RWPE1 (cell line): ENCODE measurements around the gene HNRNPF.
"Not testable (repeated sequence)": the region's sequence is repeated elsewhere in the genome, so short reads cannot be mapped to it uniquely, and the experiment has no call there.

Source experiments
- CTCF ChIA-PET: fragments of 350-600 bp; sonication (Branson Sonifier 250); formaldehyde crosslinking; extraction: SDS; loops from one replicate; lab custom pipeline; 2021; lab: Yijun Ruan, JAX
- POLR2A ChIA-PET: fragments of 400-600 bp; formaldehyde crosslinking; extraction: SDS; loops from one replicate; lab custom pipeline; 2020; ENCODE audit warnings: antibody characterized with exemption; ENCODE audit not compliant: low non-redundant PET; lab: Yijun Ruan, JAX
- DNase-seq: peaks from one replicate; pipeline ENCODE4 v3.0.0; 2012; ENCODE audit warnings: low spot score
- H3K27ac ChIP-seq: fragments of 450-650 bp; 2 replicates; pipeline ENCODE4 v1.5.1; 2017
- CTCF ChIP-seq: fragments of 450-650 bp; conservative IDR thresholded peaks from 2 replicates; pipeline ENCODE4 v1.5.1; 2017; ENCODE audit warnings: low read depth, mild to moderate bottlenecking

Gene HNRNPF

GRCh38 chr10:43436291-43437140, 27.5 kb upstream of the HNRNPF start, which contains the start of gene ZNF487:
Gene ZNF487, plus strand, starts transcription at chr10:43437111. Its CDS starts 38,703 bp downstream, at chr10:43475814.
- DNase-seq = peak; percentile 82
- TF ChIP-seq CTCF = no peak
- ChIA-PET CTCF (interaction anchor here (0.7 to 1.2 kb wide), 2 partner anchors 20 to 29 kb away, joined by 3 read pairs; no protein-coding TSS in a partner anchor), POLR2A (interaction anchor here (0.6 to 1.4 kb wide), 4 partner anchors 17 to 474 kb away, joined by 3 to 10 read pairs (median 6); no protein-coding TSS in a partner anchor)
- peak within 1 kb of the TSS; percentile 97 for H3K27ac ChIP-seq

GRCh38 chr10:43430926-43431663, 22.1 kb upstream of the HNRNPF start:
- no peak for DNase-seq
- H3K27ac ChIP-seq = no peak overlapping the region
- ChIA-PET CTCF (no interaction called here), POLR2A (interaction anchor here (1.1 kb wide), 1 partner anchor 23 kb away, joined by 4 read pairs; no protein-coding TSS in a partner anchor)
- no peak for TF ChIP-seq CTCF

GRCh38 chr10:43427166-43427825, 18.3 kb upstream of the HNRNPF start:
- CTCF ChIA-PET = no interaction called here
- POLR2A ChIA-PET = no interaction called here
- H3K27ac ChIP-seq = no peak overlapping the region
- no peak for TF ChIP-seq CTCF
- no peak for DNase-seq

GRCh38 chr10:43426476-43426875, 17.5 kb upstream of the HNRNPF start:
- CTCF ChIA-PET, H3K27ac ChIP-seq, DNase-seq: not testable (repeated sequence)
- POLR2A ChIA-PET = interaction anchor here (0.6 kb wide), 1 partner anchor 8 kb away, joined by 3 read pairs; no protein-coding TSS in a partner anchor

GRCh38 chr10:43424416-43424815, 15.4 kb upstream of the HNRNPF start:
- no peak for DNase-seq
- ChIA-PET POLR2A (no interaction called here), CTCF (no interaction called here)
- H3K27ac ChIP-seq = no peak overlapping the region
- TF ChIP-seq CTCF = no peak

GRCh38 chr10:43421944-43422343, 13.0 kb upstream of the HNRNPF start:
- DNase-seq, POLR2A ChIA-PET: not testable (repeated sequence)
- H3K27ac ChIP-seq = peak overlapping the region; percentile 99
- CTCF ChIA-PET = interaction anchor here (0.7 kb wide), 1 partner anchor 26 kb away, joined by 3 read pairs; no protein-coding TSS in a partner anchor

- POLR2A ChIA-PET = no interaction called here
- DNase-seq = no peak
- CTCF ChIA-PET = interaction anchor here (0.7 kb wide), 1 partner anchor 26 kb away, joined by 3 read pairs; no protein-coding TSS in a partner anchor
- peak overlapping the region; percentile 99 for H3K27ac ChIP-seq
- no peak for TF ChIP-seq CTCF
These were observed 12.5 kb upstream of the HNRNPF start for GRCh38 chr10:43421519-43421918.
